LNCaP clone FGC (cell line): ENCODE data around the gene LRP2.

Experiments used
- DNase-seq: peaks from one replicate; pipeline ENCODE4 v3.0.0-alpha.2; 2011; ENCODE audit warnings: low read depth
- H3K4me3 ChIP-seq: 2 replicates; pipeline ENCODE4 v1.5.1; 2011; ENCODE audit warnings: mild to moderate bottlenecking, low read depth, low read length, control low read depth
- CTCF ChIP-seq: IDR thresholded peaks from 2 replicates; pipeline ENCODE4 v1.5.1; 2012; ENCODE audit warnings: mild to moderate bottlenecking; ENCODE audit not compliant: control insufficient read depth, insufficient read depth; ENCODE audit errors: extremely low read depth

Gene LRP2

GRCh38 chr2:169237939-169238338 is 124.4 kb downstream of the LRP2 start:
- DNase-seq = no peak
- TF ChIP-seq CTCF = no peak
- no peak overlapping the region for H3K4me3 ChIP-seq

- no peak overlapping the region for H3K4me3 ChIP-seq
These were observed 125.0 kb downstream of the LRP2 start for GRCh38 chr2:169237286-169237685.

GRCh38 chr2:169232551-169233154 is 129.7 kb downstream of the LRP2 start:
- TF ChIP-seq CTCF = no peak
- no peak overlapping the region for H3K4me3 ChIP-seq
- DNase-seq = no peak

More at GRCh38 chr2:169237286-169237685, 125.0 kb downstream of the LRP2 start:
- no peak for DNase-seq
- TF ChIP-seq CTCF = no peak

GRCh38 chr2:169230204-169230603 is 132.1 kb downstream of the LRP2 start:
- H3K4me3 ChIP-seq = no peak overlapping the region
- TF ChIP-seq CTCF = no peak
- DNase-seq = no peak

GRCh38 chr2:169229590-169229989 is 132.7 kb downstream of the LRP2 start:
- H3K4me3 ChIP-seq = no peak overlapping the region
- no peak for DNase-seq
- TF ChIP-seq CTCF = no peak

- no peak overlapping the region for H3K4me3 ChIP-seq
- no peak for TF ChIP-seq CTCF
- no peak for DNase-seq
These were observed 136.4 kb downstream of the LRP2 start for GRCh38 chr2:169225906-169226305.

- TF ChIP-seq CTCF = no peak
- DNase-seq = no peak
- no peak overlapping the region for H3K4me3 ChIP-seq
These were observed 137.0 kb downstream of the LRP2 start for GRCh38 chr2:169225233-169225750.
